ENCODE measurements around the gene P2RY6.
"Not testable (repeated sequence)": the region's sequence is repeated elsewhere in the genome, so short reads cannot be mapped to it uniquely, and the experiment has no call there.

Gene P2RY6

GRCh38 chr11:73230931-73231330, 41.2 kb upstream of the P2RY6 start:
- H3K9me3 ChIP-seq (ENCODE audit: control insufficient read depth, low read depth, low read length): no peaks in the 10 kb centered on the region
- H3K27ac ChIP-seq (ENCODE audit: low read length): no peak overlapping the region
- H3K27me3 ChIP-seq (ENCODE audit: control insufficient read depth, insufficient read depth, low read length): no peaks in the 10 kb centered on the region
- H3K4me3 ChIP-seq (ENCODE audit: low read length): no peak overlapping the region
- no peaks in the 10 kb centered on the region for H3K36me3 ChIP-seq (ENCODE audit: control insufficient read depth, low read depth, low read length)
- peaks cover 9% of the 10 kb centered on the region for H3K4me1 ChIP-seq (ENCODE audit: control insufficient read depth, low read depth, low read length)
- H3K9ac ChIP-seq (ENCODE audit: low read length): no peak overlapping the region

GRCh38 chr11:73232487-73232886, 39.7 kb upstream of the P2RY6 start:
- not testable (repeated sequence) for H3K4me3 ChIP-seq (ENCODE audit: low read length); H3K27me3 ChIP-seq (ENCODE audit: control insufficient read depth, insufficient read depth, low read length); H3K9me3 ChIP-seq (ENCODE audit: control insufficient read depth, low read depth, low read length); H3K9ac ChIP-seq (ENCODE audit: low read length); H3K36me3 ChIP-seq (ENCODE audit: control insufficient read depth, low read depth, low read length); H3K27ac ChIP-seq (ENCODE audit: low read length); H3K4me1 ChIP-seq (ENCODE audit: control insufficient read depth, low read depth, low read length)

GRCh38 chr11:73233211-73233610, 38.9 kb upstream of the P2RY6 start:
- no peaks in the 10 kb centered on the region for H3K36me3 ChIP-seq (ENCODE audit: control insufficient read depth, low read depth, low read length)
- no peaks in the 10 kb centered on the region for H3K27me3 ChIP-seq (ENCODE audit: control insufficient read depth, insufficient read depth, low read length)
- no peak overlapping the region for H3K4me3 ChIP-seq (ENCODE audit: low read length)
- peaks cover 5% of the 10 kb centered on the region for H3K4me1 ChIP-seq (ENCODE audit: control insufficient read depth, low read depth, low read length)
- no peak overlapping the region for H3K9ac ChIP-seq (ENCODE audit: low read length)
- no peaks in the 10 kb centered on the region for H3K9me3 ChIP-seq (ENCODE audit: control insufficient read depth, low read depth, low read length)
- H3K27ac ChIP-seq (ENCODE audit: low read length): no peak overlapping the region

GRCh38 chr11:73233692-73234470, 38.3 kb upstream of the P2RY6 start:
- Histone ChIP-seq H3K9ac (ENCODE audit: low read length) (no peak overlapping the region), H3K36me3 (ENCODE audit: control insufficient read depth, low read depth, low read length) (no peaks in the 10 kb centered on the region), H3K9me3 (ENCODE audit: control insufficient read depth, low read depth, low read length) (no peaks in the 10 kb centered on the region), H3K4me3 (ENCODE audit: low read length) (no peak overlapping the region), H3K27ac (ENCODE audit: low read length) (no peak overlapping the region), H3K4me1 (ENCODE audit: control insufficient read depth, low read depth, low read length) (no peaks in the 10 kb centered on the region), H3K27me3 (ENCODE audit: control insufficient read depth, insufficient read depth, low read length) (no peaks in the 10 kb centered on the region)

GRCh38 chr11:73234471-73235181, 37.5 kb upstream of the P2RY6 start:
- H3K9ac ChIP-seq (ENCODE audit: low read length): no peak overlapping the region
- H3K9me3 ChIP-seq (ENCODE audit: control insufficient read depth, low read depth, low read length): no peaks in the 10 kb centered on the region
- H3K27ac ChIP-seq (ENCODE audit: low read length): no peak overlapping the region
- no peaks in the 10 kb centered on the region for H3K27me3 ChIP-seq (ENCODE audit: control insufficient read depth, insufficient read depth, low read length)
- no peaks in the 10 kb centered on the region for H3K36me3 ChIP-seq (ENCODE audit: control insufficient read depth, low read depth, low read length)
- no peaks in the 10 kb centered on the region for H3K4me1 ChIP-seq (ENCODE audit: control insufficient read depth, low read depth, low read length)
- H3K4me3 ChIP-seq (ENCODE audit: low read length): no peak overlapping the region

GRCh38 chr11:73235236-73235786, 36.8 kb upstream of the P2RY6 start:
- H3K4me3 ChIP-seq (ENCODE audit: low read length): no peak overlapping the region
- H3K4me1 ChIP-seq (ENCODE audit: control insufficient read depth, low read depth, low read length): no peaks in the 10 kb centered on the region
- no peak overlapping the region for H3K27ac ChIP-seq (ENCODE audit: low read length)
- H3K9me3 ChIP-seq (ENCODE audit: control insufficient read depth, low read depth, low read length): no peaks in the 10 kb centered on the region
- no peak overlapping the region for H3K9ac ChIP-seq (ENCODE audit: low read length)
- H3K36me3 ChIP-seq (ENCODE audit: control insufficient read depth, low read depth, low read length): no peaks in the 10 kb centered on the region
- no peaks in the 10 kb centered on the region for H3K27me3 ChIP-seq (ENCODE audit: control insufficient read depth, insufficient read depth, low read length)

- H3K27me3 ChIP-seq (ENCODE audit: control insufficient read depth, insufficient read depth, low read length): no peaks in the 10 kb centered on the region
- H3K9me3 ChIP-seq (ENCODE audit: control insufficient read depth, low read depth, low read length): no peaks in the 10 kb centered on the region
- no peak overlapping the region for H3K27ac ChIP-seq (ENCODE audit: low read length)
- no peaks in the 10 kb centered on the region for H3K4me1 ChIP-seq (ENCODE audit: control insufficient read depth, low read depth, low read length)
- H3K36me3 ChIP-seq (ENCODE audit: control insufficient read depth, low read depth, low read length): no peaks in the 10 kb centered on the region
- no peak overlapping the region for H3K4me3 ChIP-seq (ENCODE audit: low read length)
- no peak overlapping the region for H3K9ac ChIP-seq (ENCODE audit: low read length)
These were observed 35.9 kb upstream of the P2RY6 start for GRCh38 chr11:73236205-73236765.

GRCh38 chr11:73236854-73237253, 35.3 kb upstream of the P2RY6 start:
- Histone ChIP-seq H3K9ac (ENCODE audit: low read length) (no peak overlapping the region), H3K9me3 (ENCODE audit: control insufficient read depth, low read depth, low read length) (no peaks in the 10 kb centered on the region), H3K36me3 (ENCODE audit: control insufficient read depth, low read depth, low read length) (no peaks in the 10 kb centered on the region), H3K27me3 (ENCODE audit: control insufficient read depth, insufficient read depth, low read length) (no peaks in the 10 kb centered on the region), H3K4me1 (ENCODE audit: control insufficient read depth, low read depth, low read length) (no peaks in the 10 kb centered on the region), H3K27ac (ENCODE audit: low read length) (no peak overlapping the region), H3K4me3 (ENCODE audit: low read length) (no peak overlapping the region)

- Histone ChIP-seq H3K9me3 (ENCODE audit: control insufficient read depth, low read depth, low read length) (no peaks in the 10 kb centered on the region), H3K36me3 (ENCODE audit: control insufficient read depth, low read depth, low read length) (no peaks in the 10 kb centered on the region), H3K4me1 (ENCODE audit: control insufficient read depth, low read depth, low read length) (no peaks in the 10 kb centered on the region), H3K9ac (ENCODE audit: low read length) (no peak overlapping the region), H3K27ac (ENCODE audit: low read length) (no peak overlapping the region), H3K27me3 (ENCODE audit: control insufficient read depth, insufficient read depth, low read length) (no peaks in the 10 kb centered on the region), H3K4me3 (ENCODE audit: low read length) (no peak overlapping the region)
These were observed 34.5 kb upstream of the P2RY6 start for GRCh38 chr11:73237471-73238290.

- H3K4me3 ChIP-seq (ENCODE audit: low read length): no peak overlapping the region
- no peaks in the 10 kb centered on the region for H3K36me3 ChIP-seq (ENCODE audit: control insufficient read depth, low read depth, low read length)
- H3K4me1 ChIP-seq (ENCODE audit: control insufficient read depth, low read depth, low read length): no peaks in the 10 kb centered on the region
- no peak overlapping the region for H3K27ac ChIP-seq (ENCODE audit: low read length)
- H3K27me3 ChIP-seq (ENCODE audit: control insufficient read depth, insufficient read depth, low read length): no peaks in the 10 kb centered on the region
- no peak overlapping the region for H3K9ac ChIP-seq (ENCODE audit: low read length)
- no peaks in the 10 kb centered on the region for H3K9me3 ChIP-seq (ENCODE audit: control insufficient read depth, low read depth, low read length)
These were observed 33.0 kb upstream of the P2RY6 start for GRCh38 chr11:73239111-73239521.

- H3K9ac ChIP-seq (ENCODE audit: low read length): no peak overlapping the region
- no peaks in the 10 kb centered on the region for H3K9me3 ChIP-seq (ENCODE audit: control insufficient read depth, low read depth, low read length)
- no peaks in the 10 kb centered on the region for H3K27me3 ChIP-seq (ENCODE audit: control insufficient read depth, insufficient read depth, low read length)
- H3K4me3 ChIP-seq (ENCODE audit: low read length): no peak overlapping the region
- no peaks in the 10 kb centered on the region for H3K4me1 ChIP-seq (ENCODE audit: control insufficient read depth, low read depth, low read length)
- H3K36me3 ChIP-seq (ENCODE audit: control insufficient read depth, low read depth, low read length): no peaks in the 10 kb centered on the region
- H3K27ac ChIP-seq (ENCODE audit: low read length): no peak overlapping the region
These were observed 32.5 kb upstream of the P2RY6 start for GRCh38 chr11:73239571-73240189.
